ENCODE results near the gene IGIP.

The IGIP gene

DNA sequence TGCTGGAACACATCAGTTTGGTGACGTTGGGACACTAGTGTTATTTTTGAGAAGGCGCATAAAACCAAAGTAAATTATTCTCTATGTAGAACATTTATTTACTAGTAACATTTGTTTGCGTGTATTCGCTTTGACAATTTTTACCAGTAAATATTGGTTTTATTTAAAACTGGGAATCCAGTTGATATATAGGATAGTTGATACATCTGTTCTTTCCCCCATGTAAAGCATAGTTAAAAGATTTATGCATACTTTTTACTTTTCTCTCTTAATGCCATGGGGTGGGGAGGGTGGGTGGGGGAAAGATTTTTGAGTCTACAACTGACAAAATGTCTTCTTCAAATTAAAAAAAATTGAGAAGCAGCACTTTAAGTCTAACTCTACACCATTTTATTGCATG is at the start of gene IGIP:
Gene IGIP, plus strand, starts transcription at position 301 of the 400 bp plus-strand sequence. CDS start 2,540 bp downstream, outside the sequence.
- DNase-seq (ENCODE audit: low read depth, low spot score), result no peak

DNA sequence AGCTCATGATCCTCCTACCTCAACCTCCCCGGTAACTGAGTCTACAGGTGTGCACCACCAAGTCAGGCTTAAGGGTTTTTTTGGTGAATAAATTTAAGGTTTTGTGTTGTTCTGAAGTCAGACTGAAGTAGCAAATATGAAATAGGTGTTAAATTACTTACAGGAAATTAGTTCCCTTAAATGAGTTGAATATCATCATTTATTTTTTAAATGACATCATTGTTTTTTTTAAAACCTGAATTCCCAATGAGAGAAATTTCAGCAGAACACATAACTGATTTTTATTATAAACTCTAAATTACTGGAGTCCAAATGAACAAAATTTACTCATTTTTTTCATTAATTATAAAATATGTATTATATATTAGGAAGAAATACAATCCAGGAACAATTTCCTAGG is 49.6 kb upstream of the IGIP start:
- DNase-seq (ENCODE audit: low read depth, low spot score), result no peak

DNA sequence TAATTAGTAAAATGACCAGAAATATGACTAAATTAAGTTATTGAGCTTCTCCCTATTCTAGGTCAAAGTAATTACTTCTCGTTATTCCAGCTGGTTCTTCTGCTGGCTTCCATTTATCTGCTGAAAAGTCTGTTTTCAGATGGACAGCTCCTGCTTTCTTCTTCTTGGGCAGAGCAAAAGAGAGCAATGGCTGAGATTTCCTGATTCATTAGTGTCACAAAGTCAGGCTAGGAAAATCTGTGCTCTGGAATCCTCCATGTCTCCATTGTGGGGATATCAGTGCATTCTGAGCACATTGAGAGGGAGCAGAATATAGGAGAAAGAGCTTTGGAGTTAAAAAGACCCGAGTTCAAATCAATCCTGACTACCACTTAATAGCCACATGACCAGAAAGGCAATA is 48.9 kb upstream of the IGIP start:
- no peak for DNase-seq (ENCODE audit: low read depth, low spot score)

DNA sequence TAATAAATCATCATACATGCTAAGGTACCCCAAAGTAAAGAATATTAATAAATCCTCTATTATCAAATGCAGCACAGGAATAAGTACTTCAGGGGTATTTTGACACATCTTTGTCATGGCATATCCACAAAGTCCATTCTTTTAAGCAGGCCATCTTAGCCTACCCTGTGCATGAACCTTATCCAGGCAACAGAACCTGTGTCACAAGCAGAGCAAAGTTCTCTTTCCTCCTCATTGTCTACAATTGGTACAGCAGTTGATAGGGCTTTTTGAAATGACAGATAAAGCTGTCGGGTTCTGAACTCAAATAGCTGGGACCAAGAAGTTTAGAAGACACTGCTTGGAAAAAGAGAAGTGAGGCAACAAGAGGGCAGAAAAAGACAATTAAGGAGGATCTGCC is 42.6 kb upstream of the IGIP start:
- DNase-seq (ENCODE audit: low read depth, low spot score), result no peak

DNA sequence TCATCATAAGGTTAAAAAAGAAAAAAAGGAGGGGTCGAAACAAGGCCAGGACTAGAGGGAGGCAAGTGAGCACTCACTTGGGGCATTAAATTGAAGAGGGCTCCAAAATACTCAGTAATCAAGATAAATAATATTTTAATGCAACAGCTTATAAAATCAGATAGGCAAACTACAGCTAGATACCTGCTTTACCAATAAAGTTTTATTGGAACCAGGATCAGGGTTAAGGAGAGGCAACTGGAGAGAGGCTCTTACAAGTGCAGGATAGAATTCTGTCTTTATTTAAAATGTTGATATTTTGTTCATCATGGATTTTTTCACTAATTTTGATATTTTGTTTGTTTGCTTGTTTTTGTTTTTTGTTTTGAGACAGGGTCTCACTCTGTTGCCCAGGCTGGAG is 42.1 kb upstream of the IGIP start:
- DNase-seq (ENCODE audit: low read depth, low spot score), result no peak

DNA sequence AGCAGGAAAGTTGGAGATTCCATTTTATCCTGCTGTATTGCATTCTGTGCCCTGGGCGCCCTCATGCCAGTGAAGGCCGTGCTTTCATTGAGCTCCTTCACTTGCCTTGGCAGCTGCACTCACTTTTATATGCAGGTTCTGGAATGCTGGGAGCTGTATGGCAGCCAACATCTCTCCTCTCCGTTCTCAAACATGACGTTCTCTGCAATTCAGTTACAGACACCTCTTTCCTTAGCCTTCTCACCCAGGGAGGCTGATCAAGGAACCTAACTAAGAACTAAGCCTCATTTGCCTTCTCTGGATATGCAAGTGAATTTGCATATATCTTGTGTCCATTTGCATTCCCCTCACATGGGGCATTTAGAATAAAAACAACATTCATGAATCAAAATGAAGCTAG is 41.2 kb upstream of the IGIP start:
- DNase-seq (ENCODE audit: low read depth, low spot score), result peak; percentile 68

DNA sequence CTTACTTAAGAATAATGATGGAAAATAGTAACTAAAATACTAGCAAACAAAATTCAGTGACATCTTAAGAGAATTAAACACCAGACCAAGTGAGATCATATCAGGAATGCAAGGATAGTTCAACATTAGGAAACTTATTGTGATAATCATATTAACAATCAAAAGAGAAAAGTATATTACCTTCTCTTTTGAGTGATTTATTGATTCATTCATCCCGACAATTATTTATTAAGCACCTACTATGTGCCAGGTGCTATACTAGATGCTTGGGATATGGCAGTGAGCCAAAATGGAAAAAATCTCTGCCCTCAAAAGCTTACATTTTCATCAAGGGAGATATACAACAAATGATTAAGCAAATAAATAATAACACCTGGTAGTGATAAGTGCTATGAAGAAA is 35.5 kb upstream of the IGIP start:
- DNase-seq (ENCODE audit: low read depth, low spot score), result no peak

DNA sequence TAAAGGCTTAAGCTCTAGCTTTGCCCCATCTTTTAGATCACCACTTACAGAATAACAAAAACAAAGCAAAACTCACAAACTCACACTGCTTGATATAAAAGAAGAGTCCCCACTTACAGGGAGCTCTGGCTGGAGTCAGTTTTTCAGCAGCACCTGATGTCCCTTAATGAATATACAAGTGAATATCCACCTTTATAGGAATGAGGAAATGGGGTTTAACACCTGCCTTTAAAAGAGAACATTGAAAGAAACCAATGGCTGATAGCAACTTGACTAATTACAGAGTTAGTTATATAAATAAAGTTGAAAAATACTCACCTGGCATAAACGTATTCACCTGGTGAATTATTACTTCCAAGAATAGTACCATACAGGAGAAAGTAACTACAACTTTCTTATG is 32.6 kb upstream of the IGIP start:
- no peak for DNase-seq (ENCODE audit: low read depth, low spot score)

DNA sequence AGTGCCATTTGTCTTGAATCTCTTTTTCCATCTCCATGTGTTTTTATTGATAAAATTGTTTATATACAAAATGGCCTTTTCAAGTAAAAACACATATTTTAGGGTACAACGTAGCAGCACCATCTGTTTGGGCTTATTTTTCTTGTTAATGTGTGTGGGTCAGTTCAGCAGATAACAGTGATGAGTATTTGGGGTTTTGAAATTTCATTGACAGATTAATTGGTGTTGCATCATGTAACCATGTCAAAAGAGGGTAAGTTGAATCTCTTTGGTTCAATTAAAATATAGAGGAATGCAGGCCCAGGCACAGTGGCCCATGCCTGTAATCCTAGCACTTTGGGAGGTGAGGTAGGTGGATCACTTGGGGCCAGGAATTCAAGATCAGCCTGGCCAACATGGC is 31.9 kb upstream of the IGIP start:
- DNase-seq (ENCODE audit: low read depth, low spot score), result no peak

DNA sequence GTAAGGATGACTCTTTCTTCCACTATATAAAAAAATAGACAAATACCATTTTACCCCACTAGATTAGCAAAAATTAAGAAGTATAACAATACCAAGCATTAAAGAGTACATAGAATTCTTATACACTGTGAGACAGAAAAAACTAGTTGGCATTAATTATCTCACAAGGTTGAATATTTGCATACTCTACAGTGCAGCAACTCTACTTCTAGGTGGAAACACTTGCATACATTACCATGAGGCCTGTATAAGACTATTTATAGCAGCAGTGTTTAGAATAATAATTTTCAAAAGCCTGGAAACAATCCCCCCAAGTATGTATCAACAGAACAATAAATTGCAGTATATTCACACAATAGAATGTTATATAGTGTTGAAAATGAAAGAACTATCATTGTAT is 30.8 kb upstream of the IGIP start:
- no peak for DNase-seq (ENCODE audit: low read depth, low spot score)

DNA sequence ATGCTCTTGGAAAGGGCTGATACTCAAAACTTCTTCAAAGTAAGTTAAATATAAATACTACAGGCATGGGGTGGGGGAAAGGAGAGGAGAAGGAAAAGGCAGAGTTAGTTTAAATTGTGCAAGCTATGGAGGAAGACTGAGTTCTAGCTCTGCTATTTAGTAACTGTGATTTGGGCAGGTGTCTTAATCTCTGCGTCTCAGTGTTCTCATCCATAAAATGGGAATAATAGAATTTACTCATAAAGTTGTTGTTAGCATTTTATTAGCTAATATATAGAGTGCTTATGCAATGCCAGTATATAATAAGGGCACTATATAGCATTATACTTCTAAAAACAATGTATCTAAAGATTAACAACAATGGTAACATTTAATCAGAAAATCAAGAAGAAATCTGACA is 24.6 kb upstream of the IGIP start:
- DNase-seq (ENCODE audit: low read depth, low spot score), result no peak

DNA sequence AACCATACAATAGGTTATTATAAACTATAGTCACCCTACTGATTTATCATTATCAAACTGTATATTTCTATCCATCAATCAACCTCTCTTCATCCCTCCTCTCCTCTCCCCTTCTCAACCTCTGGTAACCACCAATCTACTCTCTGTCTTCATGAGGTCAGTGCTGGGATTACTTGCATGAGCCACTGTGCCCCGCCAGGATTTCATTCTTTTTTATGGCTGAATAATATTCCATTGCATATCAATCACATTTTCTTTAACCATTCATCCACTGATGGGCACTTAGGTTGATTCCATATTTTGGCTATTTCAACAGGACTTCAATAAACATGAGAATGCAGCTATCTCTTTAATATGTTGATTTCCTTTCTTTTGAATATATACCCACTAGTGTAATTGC is 22.6 kb upstream of the IGIP start:
- DNase-seq (ENCODE audit: low read depth, low spot score), result no peak

DNA sequence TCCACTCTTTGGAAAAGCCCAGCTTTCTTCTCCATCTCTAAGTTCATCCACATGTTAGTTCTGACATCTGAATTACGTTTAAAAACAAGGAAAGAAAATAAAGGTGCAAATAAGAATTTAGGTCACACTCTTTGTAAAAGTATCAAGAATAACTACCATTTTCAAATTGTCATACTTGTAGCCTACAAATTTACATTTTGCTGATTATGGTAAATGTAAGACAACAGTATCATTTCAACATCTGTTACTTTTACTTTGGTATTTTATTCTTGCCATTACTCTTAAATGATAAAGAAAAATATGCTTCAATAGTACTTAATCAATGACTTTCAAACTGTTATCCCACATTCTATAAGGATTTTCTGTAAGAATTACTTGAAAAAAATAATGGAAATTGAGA is 21.6 kb upstream of the IGIP start:
- DNase-seq (ENCODE audit: low read depth, low spot score), result no peak

DNA sequence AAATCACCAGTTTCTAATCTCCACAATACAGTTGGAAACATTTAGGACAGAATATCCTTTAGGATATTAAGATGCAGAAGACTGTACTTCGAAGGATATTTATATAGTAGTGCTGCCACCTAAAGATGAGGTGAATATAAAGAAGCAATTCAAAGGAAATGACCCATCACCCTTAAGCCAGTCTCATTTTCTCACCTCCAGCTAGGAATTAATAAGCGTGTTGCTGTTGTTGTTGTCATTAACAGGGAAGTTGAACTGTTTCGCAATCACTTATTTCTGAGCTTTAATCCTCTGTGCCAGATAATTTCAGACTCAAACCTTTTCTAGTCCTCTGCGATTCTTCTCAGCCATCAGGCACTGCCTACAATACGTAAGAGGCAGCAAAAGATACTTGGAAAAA is 19.6 kb upstream of the IGIP start:
- no peak for DNase-seq (ENCODE audit: low read depth, low spot score)

DNA sequence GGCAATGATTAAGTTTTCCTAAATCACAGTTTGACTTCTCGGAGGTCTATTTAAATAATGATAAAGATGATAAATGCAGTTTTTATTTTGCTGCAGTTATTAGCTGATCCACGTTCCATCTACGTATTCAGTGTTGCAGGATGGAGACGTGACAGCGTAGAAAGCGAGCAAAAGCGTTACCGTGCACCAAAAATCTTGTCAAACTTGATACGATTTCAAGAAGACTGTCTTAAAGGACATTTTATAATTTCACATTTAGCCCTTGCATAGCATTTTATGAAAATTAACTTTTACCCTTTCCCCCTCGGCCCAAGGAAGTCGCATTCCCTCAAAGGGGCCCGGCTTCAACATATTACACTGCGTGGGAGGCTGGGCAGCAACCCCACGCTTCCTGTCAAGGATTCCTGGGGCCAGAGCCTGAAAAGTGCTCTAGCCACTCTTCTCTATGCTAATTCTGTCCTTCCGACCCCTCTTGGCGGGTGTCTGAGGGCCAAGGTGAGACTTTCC is 18.9 kb upstream of the IGIP start:
- no peak for DNase-seq (ENCODE audit: low read depth, low spot score)

DNA sequence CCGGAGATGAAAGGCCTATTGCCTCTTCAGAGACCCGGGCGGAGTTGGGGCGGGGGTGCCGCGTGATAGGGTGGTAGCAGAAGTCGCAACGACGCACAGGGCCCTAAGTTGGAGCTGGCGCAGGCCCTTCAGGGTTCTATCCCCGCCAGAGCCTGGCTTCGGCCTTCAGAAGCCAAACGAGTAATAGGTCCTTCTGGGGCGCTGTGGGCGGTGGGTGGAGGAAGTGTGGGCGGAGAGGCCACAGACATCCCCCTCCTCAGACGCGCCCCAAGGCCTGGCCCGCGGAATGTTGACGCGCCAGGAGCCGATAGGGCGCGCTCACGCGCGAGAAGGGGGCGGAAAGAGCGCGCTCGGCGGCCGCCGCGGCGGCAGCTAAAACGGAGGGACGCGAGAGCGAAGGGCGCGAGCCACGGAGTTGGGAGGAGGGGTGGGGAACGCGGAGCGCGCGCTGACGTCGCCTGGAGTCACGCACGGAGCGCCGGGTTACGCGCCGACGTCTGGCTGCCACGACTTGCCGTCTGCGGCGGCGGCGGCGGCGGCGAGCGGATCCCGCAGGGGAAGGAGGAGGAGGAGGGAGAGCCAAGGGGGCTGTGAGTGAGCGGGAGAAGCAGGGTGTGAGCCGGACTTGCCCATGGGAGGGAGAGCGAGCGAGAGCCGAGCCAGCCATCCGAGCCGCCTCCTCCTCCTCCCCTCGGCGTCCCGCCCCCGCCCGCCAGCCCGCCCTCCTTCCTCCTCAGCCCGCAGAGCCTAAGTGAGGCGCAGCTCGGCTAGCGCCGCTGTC is 18.2 kb upstream of the IGIP start:
- DNase-seq (ENCODE audit: low read depth, low spot score), result peak; percentile 97

DNA sequence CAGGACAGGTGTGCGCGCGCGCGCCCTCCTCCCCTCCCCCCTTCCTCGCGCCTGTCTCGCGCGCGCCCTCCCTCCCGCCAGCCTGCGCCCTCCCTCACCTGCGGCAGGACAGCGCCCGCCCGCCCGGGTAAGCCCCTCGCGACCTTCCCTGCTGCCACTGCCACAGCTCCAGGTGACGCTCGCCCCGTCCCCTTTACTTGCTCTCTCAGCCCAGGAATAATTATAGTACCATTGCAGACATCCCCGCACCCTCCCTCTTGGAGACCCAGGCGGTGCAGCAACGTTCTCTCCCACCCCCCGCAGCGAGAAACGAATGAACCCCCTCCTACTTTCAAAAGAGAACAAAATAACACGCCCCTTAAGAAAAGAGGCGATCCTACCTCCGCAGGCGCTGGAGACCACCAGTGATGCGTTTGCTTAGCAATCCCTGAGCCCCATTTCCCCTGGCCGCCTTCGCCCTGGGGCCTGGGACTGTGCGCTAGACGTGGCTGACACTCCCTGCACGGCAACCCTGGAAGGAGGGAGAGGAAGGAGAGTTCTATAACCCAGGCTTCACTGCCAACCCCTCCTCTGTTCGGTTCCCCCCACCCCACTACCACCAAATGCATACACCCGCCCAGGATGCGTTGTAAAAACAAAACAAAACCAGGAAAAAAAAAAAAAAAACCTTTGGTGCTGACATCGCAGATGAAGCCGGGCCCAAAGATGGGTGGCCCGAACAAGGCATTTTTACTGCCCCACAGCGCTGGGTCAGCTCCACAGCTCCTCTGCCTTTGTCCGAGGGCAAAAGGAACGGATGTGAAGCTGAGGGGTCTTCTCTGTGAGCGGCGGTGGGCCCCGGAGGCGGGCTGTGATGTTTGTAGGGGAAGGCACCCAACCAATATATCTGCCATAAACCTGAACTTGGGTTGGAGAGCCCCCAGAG is 17.4 kb upstream of the IGIP start:
- peak; percentile 14 for DNase-seq (ENCODE audit: low read depth, low spot score)

DNA sequence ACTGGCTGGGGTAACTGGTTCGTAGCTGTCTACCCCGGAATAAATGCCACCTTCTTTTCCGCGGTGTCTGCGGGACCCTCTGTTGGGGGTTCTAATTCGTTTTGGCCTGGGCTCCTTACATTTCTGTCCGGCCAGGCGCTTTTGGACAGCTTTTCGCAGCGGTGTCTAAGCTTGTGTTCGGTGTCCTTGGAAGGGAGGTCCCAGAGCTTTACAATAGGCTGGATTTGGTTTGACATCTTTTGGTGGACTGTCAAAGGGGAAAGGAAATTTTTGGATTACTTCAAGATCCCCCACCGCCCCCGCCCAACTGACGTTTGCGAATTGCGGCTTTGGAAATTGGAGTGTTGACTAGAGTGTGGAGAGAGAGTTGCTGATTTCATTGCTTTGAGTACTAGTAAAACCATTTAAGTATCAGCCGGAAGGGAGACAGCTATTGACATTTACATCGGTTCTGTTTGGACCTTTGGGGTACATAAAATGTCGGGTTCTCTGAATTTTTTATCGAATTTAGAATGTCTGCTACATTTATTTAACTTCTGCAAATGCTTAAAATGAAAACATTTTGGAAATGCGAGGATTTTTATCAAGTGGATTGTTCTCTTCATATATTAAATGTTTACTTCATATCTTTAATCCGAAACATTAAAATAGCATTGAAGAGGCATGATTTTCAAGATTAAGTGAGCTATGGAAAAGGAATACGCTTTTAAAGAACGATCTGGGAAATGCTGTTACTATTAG is 16.5 kb upstream of the IGIP start:
- DNase-seq (ENCODE audit: low read depth, low spot score), result peak; percentile 27

DNA sequence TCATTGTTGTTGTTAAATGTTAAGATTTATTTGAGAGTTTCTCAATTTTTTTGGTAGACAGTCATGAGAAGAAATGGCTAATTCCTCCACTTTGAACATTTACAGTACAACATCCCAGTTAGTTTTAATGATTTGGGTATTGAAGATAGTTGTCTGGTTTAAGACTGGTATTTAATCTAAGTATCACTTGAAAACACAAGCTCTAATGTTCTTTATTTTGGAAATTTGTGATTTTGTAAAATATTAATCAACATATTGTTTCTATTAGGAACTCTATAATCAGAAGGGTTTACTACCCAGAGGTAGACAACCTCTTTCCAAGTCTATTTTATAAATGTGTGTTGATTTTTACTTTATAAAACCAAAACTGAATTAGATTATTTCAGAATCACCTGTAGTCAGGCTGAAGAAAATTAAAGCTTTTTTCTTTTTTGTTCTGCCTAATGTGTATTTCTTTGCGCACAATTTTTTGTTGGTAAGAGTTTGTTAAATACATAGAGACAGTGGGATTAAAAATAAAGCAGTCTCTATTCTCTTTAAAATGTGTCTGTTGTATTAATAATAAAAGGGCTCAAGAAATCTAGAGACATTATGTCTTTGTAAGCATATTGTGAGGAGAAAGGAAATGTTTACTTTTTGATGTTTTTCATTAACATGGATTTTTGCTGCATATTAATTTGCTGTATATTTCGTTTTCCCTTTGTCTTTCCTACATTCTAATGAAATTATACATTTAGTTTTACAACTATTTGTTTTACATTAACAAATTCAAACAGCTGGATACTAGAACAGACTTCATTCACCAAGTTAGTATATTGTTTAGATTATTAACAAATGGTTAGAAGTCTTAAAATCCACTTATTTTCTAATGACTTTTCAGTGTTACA is 15.7 kb upstream of the IGIP start:
- peak; percentile 14 for DNase-seq (ENCODE audit: low read depth, low spot score)

DNA sequence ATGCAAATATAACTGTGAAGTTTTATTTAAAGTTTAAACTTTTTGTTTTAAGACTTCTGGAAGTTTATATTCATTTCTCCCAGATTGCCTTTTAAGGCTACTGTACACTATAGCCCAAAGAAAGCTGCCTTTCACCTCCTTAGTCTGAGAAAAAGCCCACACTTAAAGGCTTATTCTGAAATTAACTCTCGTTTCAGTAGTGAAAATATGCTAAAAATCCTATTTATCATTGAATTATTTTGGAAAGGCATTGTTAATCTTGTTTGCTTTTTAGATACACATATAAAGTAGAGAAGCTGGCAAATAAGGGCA is 15.1 kb upstream of the IGIP start:
- DNase-seq (ENCODE audit: low read depth, low spot score), result peak; percentile 2
